Lower leg skin (tissue), 3 donors: ENCODE results near the gene STK38L.

Experiments
- CTCF ChIP-seq, 3 donors: fragments of 450-650 bp; IDR thresholded peaks; one replicate each; pipeline ENCODE4 v1.5.1; 2016; ENCODE audit warnings: antibody characterized with exemption in 3 of 3, mild to moderate bottlenecking in 3 of 3, moderate library complexity in 2 of 3
- POLR2A ChIP-seq, 2 donors: fragments of 450-650 bp; IDR thresholded peaks; one replicate each; pipeline ENCODE4 v1.6.1; 2016 to 2017; ENCODE audit warnings: antibody characterized with exemption in 2 of 2, mild to moderate bottlenecking in 1 of 2, moderate library complexity in 1 of 2

GRCh38 chr12:27226407-27226929 is 17.6 kb upstream of the STK38L start:
- TF ChIP-seq CTCF (IDR thresholded peaks at IDR 0.05) (no peak), POLR2A (IDR thresholded peaks at IDR 0.05) (no peak)
